ENCODE measurements around the gene MAN1C1. TPM values are rescaled to one million over a fixed set of nuclear protein-coding genes. Genes with fewer than 3 reads are reported as not detected.

MAN1C1 gene
- total and polyA plus RNA-seq, 3 experiments from 2014 or later = 2.8 to 5.6 (median 3.6) TPM

GRCh38 chr1:25720624-25721023 lies 104.0 kb downstream of the MAN1C1 start:
- no peak overlapping the region for H3K27ac ChIP-seq (ENCODE audit: low read depth, low read length)
- Mint-ChIP-seq H3K27ac (no peak overlapping the region), H3K4me1 (peaks cover 5 to 22% (median 8%) of the 10 kb centered on the region in 3 donors), H3K9me3 (peaks cover 0 to 3% (median 0%) of the 10 kb centered on the region in 5 donors), H3K36me3 (peaks cover 0 to 9% (median 8%) of the 10 kb centered on the region in 3 donors), H3K27me3 (peaks cover 0 to 2% of the 10 kb centered on the region in 2 donors), H3K4me3 (no peak overlapping the region)
- H3K36me3 ChIP-seq (ENCODE audit: insufficient read depth, low read length) = no peaks in the 10 kb centered on the region
- CTCF ChIA-PET = interaction anchor here (1.4 kb wide), 1 partner anchor 9 kb away, joined by 4 read pairs; no protein-coding TSS in a partner anchor
- no peak for DNase-seq
- H3K9me3 ChIP-seq (ENCODE audit: low read length) = no peaks in the 10 kb centered on the region
- no peak overlapping the region for H3K4me3 ChIP-seq (ENCODE audit: low read length)
- H3K27me3 ChIP-seq (ENCODE audit: insufficient read depth, low read length, poor library complexity, severe bottlenecking) = no peaks in the 10 kb centered on the region
- POLR2A ChIA-PET = no interaction called here
- H3K4me1 ChIP-seq (ENCODE audit: insufficient read depth, low read length) = peaks cover 25% of the 10 kb centered on the region

GRCh38 chr1:25723250-25723880 lies 106.8 kb downstream of the MAN1C1 start:
- no peak for DNase-seq
- no peaks in the 10 kb centered on the region for H3K9me3 ChIP-seq (ENCODE audit: low read length)
- H3K36me3 ChIP-seq (ENCODE audit: insufficient read depth, low read length) = no peaks in the 10 kb centered on the region
- peaks cover 49% of the 10 kb centered on the region for H3K4me1 ChIP-seq (ENCODE audit: insufficient read depth, low read length)
- Mint-ChIP-seq H3K27me3 (peaks cover 0 to 2% of the 10 kb centered on the region in 2 donors), H3K36me3 (peaks cover 0 to 9% (median under 1%) of the 10 kb centered on the region in 3 donors), H3K27ac (no peak overlapping the region), H3K4me3 (no peak overlapping the region), H3K4me1 (peaks cover 7 to 22% (median 15%) of the 10 kb centered on the region in 3 donors), H3K9me3 (no peaks in the 10 kb centered on the region)
- no peak overlapping the region for H3K4me3 ChIP-seq (ENCODE audit: low read length)
- H3K27ac ChIP-seq (ENCODE audit: low read depth, low read length) = no peak overlapping the region
- CTCF ChIA-PET = interaction anchor here (1.1 kb wide), 1 partner anchor 75 kb away, joined by 3 read pairs; no protein-coding TSS in a partner anchor
- H3K27me3 ChIP-seq (ENCODE audit: insufficient read depth, low read length, poor library complexity, severe bottlenecking) = no peaks in the 10 kb centered on the region
- POLR2A ChIA-PET = no interaction called here

- H3K4me3 Mint-ChIP-seq = no peak overlapping the region
- peaks cover 7 to 22% (median 20%) of the 10 kb centered on the region in 3 donors for H3K4me1 Mint-ChIP-seq
- Histone ChIP-seq H3K27ac (ENCODE audit: low read depth, low read length) (no peak overlapping the region), H3K4me1 (ENCODE audit: insufficient read depth, low read length) (peaks cover 51% of the 10 kb centered on the region), H3K4me3 (ENCODE audit: low read length) (no peak overlapping the region), H3K27me3 (ENCODE audit: insufficient read depth, low read length, poor library complexity, severe bottlenecking) (no peaks in the 10 kb centered on the region), H3K36me3 (ENCODE audit: insufficient read depth, low read length) (no peaks in the 10 kb centered on the region), H3K9me3 (ENCODE audit: low read length) (no peaks in the 10 kb centered on the region)
- peaks cover 0 to 4% of the 10 kb centered on the region in 2 donors for H3K27me3 Mint-ChIP-seq
- no peak for DNase-seq
- no peaks in the 10 kb centered on the region for H3K9me3 Mint-ChIP-seq
- peaks cover 0 to 9% (median 0%) of the 10 kb centered on the region in 3 donors for H3K36me3 Mint-ChIP-seq
- POLR2A ChIA-PET = no interaction called here
- CTCF ChIA-PET = interaction anchor here (1.1 kb wide), 1 partner anchor 74 kb away, joined by 3 read pairs; no protein-coding TSS in a partner anchor
- H3K27ac Mint-ChIP-seq = no peak overlapping the region
Measured at GRCh38 chr1:25724201-25724600, 107.6 kb downstream of the MAN1C1 start.

- Histone ChIP-seq H3K9me3 (ENCODE audit: low read length) (no peaks in the 10 kb centered on the region), H3K4me1 (ENCODE audit: insufficient read depth, low read length) (peaks cover 57% of the 10 kb centered on the region), H3K27me3 (ENCODE audit: insufficient read depth, low read length, poor library complexity, severe bottlenecking) (no peaks in the 10 kb centered on the region), H3K36me3 (ENCODE audit: insufficient read depth, low read length) (no peaks in the 10 kb centered on the region), H3K27ac (ENCODE audit: low read depth, low read length) (no peak overlapping the region), H3K4me3 (ENCODE audit: low read length) (no peak overlapping the region)
- no peak overlapping the region for H3K4me3 Mint-ChIP-seq
- peaks cover 9 to 25% (median 24%) of the 10 kb centered on the region in 3 donors for H3K4me1 Mint-ChIP-seq
- no peaks in the 10 kb centered on the region for H3K9me3 Mint-ChIP-seq
- H3K27me3 Mint-ChIP-seq = peaks cover 0 to 4% of the 10 kb centered on the region in 2 donors
- no peak overlapping the region for H3K27ac Mint-ChIP-seq
- DNase-seq = no peak
- ChIA-PET POLR2A (interaction anchor here (0.6 kb wide), 1 partner anchor 622 kb away, joined by 17 read pairs; no protein-coding TSS in a partner anchor), CTCF (interaction anchor here (1.1 kb wide), 1 partner anchor 73 kb away, joined by 3 read pairs; no protein-coding TSS in a partner anchor)
- peaks cover 0 to 9% (median 0%) of the 10 kb centered on the region in 3 donors for H3K36me3 Mint-ChIP-seq
Measured at GRCh38 chr1:25724966-25725365, 108.4 kb downstream of the MAN1C1 start.

- H3K9me3 Mint-ChIP-seq = no peaks in the 10 kb centered on the region
- no peak overlapping the region for H3K27ac ChIP-seq (ENCODE audit: low read depth, low read length)
- ChIA-PET POLR2A (interaction anchor here (0.6 kb wide), 1 partner anchor 621 kb away, joined by 17 read pairs; no protein-coding TSS in a partner anchor), CTCF (no interaction called here)
- H3K27me3 ChIP-seq (ENCODE audit: insufficient read depth, low read length, poor library complexity, severe bottlenecking) = no peaks in the 10 kb centered on the region
- no peak overlapping the region for H3K4me3 ChIP-seq (ENCODE audit: low read length)
- H3K4me1 ChIP-seq (ENCODE audit: insufficient read depth, low read length) = peaks cover 62% of the 10 kb centered on the region
- H3K27me3 Mint-ChIP-seq = peaks cover 0 to 4% of the 10 kb centered on the region in 2 donors
- H3K27ac Mint-ChIP-seq = peak overlapping the region in 1 of 8 donors; percentile 72
- H3K9me3 ChIP-seq (ENCODE audit: low read length) = no peaks in the 10 kb centered on the region
- H3K36me3 Mint-ChIP-seq = peaks cover 0 to 8% (median 0%) of the 10 kb centered on the region in 3 donors
- no peak for DNase-seq
- peaks cover 14 to 30% (median 30%) of the 10 kb centered on the region in 3 donors for H3K4me1 Mint-ChIP-seq
- no peaks in the 10 kb centered on the region for H3K36me3 ChIP-seq (ENCODE audit: insufficient read depth, low read length)
- H3K4me3 Mint-ChIP-seq = no peak overlapping the region
Measured at GRCh38 chr1:25725482-25725881, 108.9 kb downstream of the MAN1C1 start.

GRCh38 chr1:25727088-25727487 lies 110.5 kb downstream of the MAN1C1 start:
- no peak for DNase-seq
- Mint-ChIP-seq H3K4me3 (no peak overlapping the region), H3K9me3 (no peaks in the 10 kb centered on the region), H3K27me3 (peaks cover 0 to 5% of the 10 kb centered on the region in 2 donors), H3K4me1 (peaks cover 29 to 44% (median 38%) of the 10 kb centered on the region in 3 donors), H3K36me3 (peaks cover 0 to 7% (median 0%) of the 10 kb centered on the region in 3 donors), H3K27ac (no peak overlapping the region)
- H3K36me3 ChIP-seq (ENCODE audit: insufficient read depth, low read length) = no peaks in the 10 kb centered on the region
- no peaks in the 10 kb centered on the region for H3K9me3 ChIP-seq (ENCODE audit: low read length)
- H3K4me1 ChIP-seq (ENCODE audit: insufficient read depth, low read length) = peaks cover 71% of the 10 kb centered on the region
- ChIA-PET CTCF (no interaction called here), POLR2A (no interaction called here)
- no peaks in the 10 kb centered on the region for H3K27me3 ChIP-seq (ENCODE audit: insufficient read depth, low read length, poor library complexity, severe bottlenecking)
- H3K27ac ChIP-seq (ENCODE audit: low read depth, low read length) = no peak overlapping the region
- no peak overlapping the region for H3K4me3 ChIP-seq (ENCODE audit: low read length)

GRCh38 chr1:25727635-25728286 lies 111.2 kb downstream of the MAN1C1 start:
- Histone ChIP-seq H3K4me1 (ENCODE audit: insufficient read depth, low read length) (peaks cover 64% of the 10 kb centered on the region), H3K27me3 (ENCODE audit: insufficient read depth, low read length, poor library complexity, severe bottlenecking) (no peaks in the 10 kb centered on the region), H3K4me3 (ENCODE audit: low read length) (no peak overlapping the region), H3K27ac (ENCODE audit: low read depth, low read length) (no peak overlapping the region), H3K9me3 (ENCODE audit: low read length) (no peaks in the 10 kb centered on the region), H3K36me3 (ENCODE audit: insufficient read depth, low read length) (no peaks in the 10 kb centered on the region)
- H3K36me3 Mint-ChIP-seq = peaks cover 0 to 1% (median 0%) of the 10 kb centered on the region in 3 donors
- DNase-seq = no peak
- peaks cover 0 to 5% of the 10 kb centered on the region in 2 donors for H3K27me3 Mint-ChIP-seq
- ChIA-PET POLR2A (no interaction called here), CTCF (no interaction called here)
- H3K4me3 Mint-ChIP-seq = no peak overlapping the region
- H3K27ac Mint-ChIP-seq = no peak overlapping the region
- no peaks in the 10 kb centered on the region for H3K9me3 Mint-ChIP-seq
- peaks cover 25 to 46% (median 31%) of the 10 kb centered on the region in 3 donors for H3K4me1 Mint-ChIP-seq

- CTCF ChIA-PET = no interaction called here
- no peaks in the 10 kb centered on the region for H3K36me3 ChIP-seq (ENCODE audit: insufficient read depth, low read length)
- H3K4me1 Mint-ChIP-seq = peaks cover 26 to 47% (median 27%) of the 10 kb centered on the region in 3 donors
Measured at GRCh38 chr1:25728301-25728935, 111.8 kb downstream of the MAN1C1 start.

More at GRCh38 chr1:25728301-25728935, 111.8 kb downstream of the MAN1C1 start:
- POLR2A ChIA-PET = no interaction called here
- no peak overlapping the region for H3K27ac ChIP-seq (ENCODE audit: low read depth, low read length)
- H3K27ac Mint-ChIP-seq = no peak overlapping the region
- H3K36me3 Mint-ChIP-seq = no peaks in the 10 kb centered on the region
- H3K9me3 ChIP-seq (ENCODE audit: low read length) = no peaks in the 10 kb centered on the region
- no peak overlapping the region for H3K4me3 Mint-ChIP-seq
- no peaks in the 10 kb centered on the region for H3K9me3 Mint-ChIP-seq
- no peaks in the 10 kb centered on the region for H3K27me3 ChIP-seq (ENCODE audit: insufficient read depth, low read length, poor library complexity, severe bottlenecking)
- peaks cover 58% of the 10 kb centered on the region for H3K4me1 ChIP-seq (ENCODE audit: insufficient read depth, low read length)
- no peak overlapping the region for H3K4me3 ChIP-seq (ENCODE audit: low read length)
- no peak for DNase-seq
- peaks cover 4 to 5% of the 10 kb centered on the region in 2 donors for H3K27me3 Mint-ChIP-seq
